HG03354 (cell line): Measurements from ENCODE around the gene RAB3IL1.

Experiments
- ATAC-seq: cut with Tn5 transposase; IDR thresholded peaks from one replicate; pipeline ENCODE4 v1.9.1; 2021; ENCODE audit warnings: mild to moderate bottlenecking; ENCODE audit not compliant: unreplicated experiment, poor library complexity, severe bottlenecking

RAB3IL1 gene

GRCh38 chr11:61922539-61922938 lies 5.2 kb upstream of the RAB3IL1 start:
- ATAC-seq, result no peak

GRCh38 chr11:61921446-61921845 lies 4.1 kb upstream of the RAB3IL1 start:
- no peak for ATAC-seq

- no peak for ATAC-seq
These were observed 2.6 kb upstream of the RAB3IL1 start for GRCh38 chr11:61919705-61920631.

- no peak for ATAC-seq
These were observed 1.8 kb upstream of the RAB3IL1 start for GRCh38 chr11:61918938-61919704.

GRCh38 chr11:61918251-61918937 lies 1.0 kb upstream of the RAB3IL1 start:
- ATAC-seq, result no peak

GRCh38 chr11:61916737-61917333 lies 531 bp downstream of the RAB3IL1 start:
- ATAC-seq, result no peak

GRCh38 chr11:61914471-61915171 lies 2.7 kb downstream of the RAB3IL1 start:
- no peak for ATAC-seq

GRCh38 chr11:61913699-61914395 lies 3.5 kb downstream of the RAB3IL1 start:
- no peak for ATAC-seq

- no peak for ATAC-seq
These were observed 4.2 kb downstream of the RAB3IL1 start for GRCh38 chr11:61912991-61913698.

GRCh38 chr11:61912530-61912898 lies 4.9 kb downstream of the RAB3IL1 start:
- ATAC-seq, result no peak

- no peak for ATAC-seq
These were observed 5.5 kb downstream of the RAB3IL1 start for GRCh38 chr11:61911701-61912529.

- ATAC-seq, result no peak
These were observed 6.2 kb downstream of the RAB3IL1 start for GRCh38 chr11:61911128-61911700.

- no peak for ATAC-seq
These were observed 6.9 kb downstream of the RAB3IL1 start for GRCh38 chr11:61910187-61911127.

- ATAC-seq, result no peak
These were observed 8.5 kb downstream of the RAB3IL1 start for GRCh38 chr11:61908730-61909316.

- ATAC-seq, result no peak
These were observed 9.3 kb downstream of the RAB3IL1 start for GRCh38 chr11:61907871-61908729.
